PC-3 (cell line): ENCODE data around the gene IQSEC3.

Source experiments
- EZH2 ChIP-seq: fragments of 300-600 bp; sonication (generic); IDR thresholded peaks from one replicate; pipeline ENCODE4 v1.6.1; 2017; ENCODE audit warnings: antibody characterized with exemption, mild to moderate bottlenecking, low read length; ENCODE audit not compliant: unreplicated experiment
- TF ChIP-seq, protein P1 (sequence below): fragments of 300-600 bp; sonication (generic); conservative IDR thresholded peaks from 2 replicates; pipeline ENCODE4 v1.5.1; 2017; ENCODE audit warnings: antibody characterized with exemption, low read depth, mild to moderate bottlenecking, low read length

DNA sequence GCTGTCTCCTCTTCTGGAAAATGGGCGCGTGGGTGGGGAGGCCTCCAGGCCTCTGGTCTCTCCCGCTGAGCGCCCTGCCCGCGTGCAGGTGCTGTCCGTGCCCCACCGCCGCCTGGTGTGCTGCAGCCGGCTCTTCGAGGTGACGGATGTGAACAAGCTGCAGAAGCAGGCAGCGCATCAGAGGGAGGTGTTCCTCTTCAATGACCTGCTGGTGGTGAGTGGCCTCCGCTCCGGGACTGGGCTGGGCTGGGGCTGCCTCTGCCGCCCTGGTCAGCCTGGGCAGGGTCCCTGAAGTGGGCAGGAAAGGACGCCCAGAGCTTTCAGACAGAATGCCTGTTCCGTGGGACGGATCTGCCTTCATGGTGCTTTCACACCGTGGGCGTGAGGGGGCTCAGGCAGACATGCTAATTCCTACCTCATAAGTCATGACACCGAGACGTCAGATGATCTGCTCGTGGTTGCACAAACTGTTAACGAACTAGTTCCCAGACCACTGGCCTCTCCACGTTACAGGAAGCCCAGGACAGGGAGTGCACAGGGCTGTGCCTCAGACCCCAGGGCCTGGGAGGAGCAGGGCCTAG, 96.9 kb downstream of the IQSEC3 start:
- TF ChIP-seq, protein P1, sequence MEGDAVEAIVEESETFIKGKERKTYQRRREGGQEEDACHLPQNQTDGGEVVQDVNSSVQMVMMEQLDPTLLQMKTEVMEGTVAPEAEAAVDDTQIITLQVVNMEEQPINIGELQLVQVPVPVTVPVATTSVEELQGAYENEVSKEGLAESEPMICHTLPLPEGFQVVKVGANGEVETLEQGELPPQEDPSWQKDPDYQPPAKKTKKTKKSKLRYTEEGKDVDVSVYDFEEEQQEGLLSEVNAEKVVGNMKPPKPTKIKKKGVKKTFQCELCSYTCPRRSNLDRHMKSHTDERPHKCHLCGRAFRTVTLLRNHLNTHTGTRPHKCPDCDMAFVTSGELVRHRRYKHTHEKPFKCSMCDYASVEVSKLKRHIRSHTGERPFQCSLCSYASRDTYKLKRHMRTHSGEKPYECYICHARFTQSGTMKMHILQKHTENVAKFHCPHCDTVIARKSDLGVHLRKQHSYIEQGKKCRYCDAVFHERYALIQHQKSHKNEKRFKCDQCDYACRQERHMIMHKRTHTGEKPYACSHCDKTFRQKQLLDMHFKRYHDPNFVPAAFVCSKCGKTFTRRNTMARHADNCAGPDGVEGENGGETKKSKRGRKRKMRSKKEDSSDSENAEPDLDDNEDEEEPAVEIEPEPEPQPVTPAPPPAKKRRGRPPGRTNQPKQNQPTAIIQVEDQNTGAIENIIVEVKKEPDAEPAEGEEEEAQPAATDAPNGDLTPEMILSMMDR, result no peak
- no peak for TF ChIP-seq EZH2
